Measurements from ENCODE around the gene PTPRN2. TPM values are rescaled to one million over a fixed set of nuclear protein-coding genes. Genes with fewer than 3 reads are reported as not detected.
A peak's percentile ranks its signal among the peaks of the same experiment; 100 is the strongest.

Gene PTPRN2
- total and polyA plus RNA-seq, 9 of the 15 experiments (the other 6 are each of a cell fraction or from before 2014, with no cell fraction given): not detected

DNA sequence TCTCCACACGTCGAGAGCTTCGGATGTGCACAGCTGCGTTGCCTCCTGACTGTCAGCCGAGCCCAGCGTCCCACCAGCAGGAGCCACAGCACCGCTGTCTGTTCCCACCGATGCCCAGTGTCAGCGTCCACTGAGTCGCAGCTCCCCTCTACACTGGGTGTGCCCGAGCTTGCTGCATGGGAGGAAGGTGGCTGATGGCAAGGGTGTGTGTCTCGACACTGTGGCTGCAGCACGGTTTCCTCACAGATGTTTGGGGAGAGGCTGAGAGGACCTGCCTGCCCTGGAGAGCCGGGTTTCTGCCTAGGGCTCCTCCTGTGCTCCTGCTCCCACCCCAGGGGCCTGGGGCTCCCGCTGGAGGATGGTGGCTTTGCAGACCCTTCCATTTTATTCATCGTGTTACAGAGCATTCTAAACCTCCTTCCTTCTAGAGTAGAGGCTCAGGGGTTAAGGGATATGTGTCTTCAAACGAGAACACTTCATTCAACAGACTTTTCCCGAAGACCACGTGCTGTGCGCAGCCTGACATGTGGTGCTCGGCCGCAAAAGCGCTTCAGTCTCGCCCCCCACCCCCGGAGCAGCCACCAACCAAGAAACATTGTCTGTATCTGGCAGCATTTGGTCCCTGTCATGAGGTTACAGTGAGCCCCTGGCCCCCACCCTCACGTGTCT is 866.0 kb downstream of the PTPRN2 start (continued):
- TF ChIP-seq, protein P1, sequence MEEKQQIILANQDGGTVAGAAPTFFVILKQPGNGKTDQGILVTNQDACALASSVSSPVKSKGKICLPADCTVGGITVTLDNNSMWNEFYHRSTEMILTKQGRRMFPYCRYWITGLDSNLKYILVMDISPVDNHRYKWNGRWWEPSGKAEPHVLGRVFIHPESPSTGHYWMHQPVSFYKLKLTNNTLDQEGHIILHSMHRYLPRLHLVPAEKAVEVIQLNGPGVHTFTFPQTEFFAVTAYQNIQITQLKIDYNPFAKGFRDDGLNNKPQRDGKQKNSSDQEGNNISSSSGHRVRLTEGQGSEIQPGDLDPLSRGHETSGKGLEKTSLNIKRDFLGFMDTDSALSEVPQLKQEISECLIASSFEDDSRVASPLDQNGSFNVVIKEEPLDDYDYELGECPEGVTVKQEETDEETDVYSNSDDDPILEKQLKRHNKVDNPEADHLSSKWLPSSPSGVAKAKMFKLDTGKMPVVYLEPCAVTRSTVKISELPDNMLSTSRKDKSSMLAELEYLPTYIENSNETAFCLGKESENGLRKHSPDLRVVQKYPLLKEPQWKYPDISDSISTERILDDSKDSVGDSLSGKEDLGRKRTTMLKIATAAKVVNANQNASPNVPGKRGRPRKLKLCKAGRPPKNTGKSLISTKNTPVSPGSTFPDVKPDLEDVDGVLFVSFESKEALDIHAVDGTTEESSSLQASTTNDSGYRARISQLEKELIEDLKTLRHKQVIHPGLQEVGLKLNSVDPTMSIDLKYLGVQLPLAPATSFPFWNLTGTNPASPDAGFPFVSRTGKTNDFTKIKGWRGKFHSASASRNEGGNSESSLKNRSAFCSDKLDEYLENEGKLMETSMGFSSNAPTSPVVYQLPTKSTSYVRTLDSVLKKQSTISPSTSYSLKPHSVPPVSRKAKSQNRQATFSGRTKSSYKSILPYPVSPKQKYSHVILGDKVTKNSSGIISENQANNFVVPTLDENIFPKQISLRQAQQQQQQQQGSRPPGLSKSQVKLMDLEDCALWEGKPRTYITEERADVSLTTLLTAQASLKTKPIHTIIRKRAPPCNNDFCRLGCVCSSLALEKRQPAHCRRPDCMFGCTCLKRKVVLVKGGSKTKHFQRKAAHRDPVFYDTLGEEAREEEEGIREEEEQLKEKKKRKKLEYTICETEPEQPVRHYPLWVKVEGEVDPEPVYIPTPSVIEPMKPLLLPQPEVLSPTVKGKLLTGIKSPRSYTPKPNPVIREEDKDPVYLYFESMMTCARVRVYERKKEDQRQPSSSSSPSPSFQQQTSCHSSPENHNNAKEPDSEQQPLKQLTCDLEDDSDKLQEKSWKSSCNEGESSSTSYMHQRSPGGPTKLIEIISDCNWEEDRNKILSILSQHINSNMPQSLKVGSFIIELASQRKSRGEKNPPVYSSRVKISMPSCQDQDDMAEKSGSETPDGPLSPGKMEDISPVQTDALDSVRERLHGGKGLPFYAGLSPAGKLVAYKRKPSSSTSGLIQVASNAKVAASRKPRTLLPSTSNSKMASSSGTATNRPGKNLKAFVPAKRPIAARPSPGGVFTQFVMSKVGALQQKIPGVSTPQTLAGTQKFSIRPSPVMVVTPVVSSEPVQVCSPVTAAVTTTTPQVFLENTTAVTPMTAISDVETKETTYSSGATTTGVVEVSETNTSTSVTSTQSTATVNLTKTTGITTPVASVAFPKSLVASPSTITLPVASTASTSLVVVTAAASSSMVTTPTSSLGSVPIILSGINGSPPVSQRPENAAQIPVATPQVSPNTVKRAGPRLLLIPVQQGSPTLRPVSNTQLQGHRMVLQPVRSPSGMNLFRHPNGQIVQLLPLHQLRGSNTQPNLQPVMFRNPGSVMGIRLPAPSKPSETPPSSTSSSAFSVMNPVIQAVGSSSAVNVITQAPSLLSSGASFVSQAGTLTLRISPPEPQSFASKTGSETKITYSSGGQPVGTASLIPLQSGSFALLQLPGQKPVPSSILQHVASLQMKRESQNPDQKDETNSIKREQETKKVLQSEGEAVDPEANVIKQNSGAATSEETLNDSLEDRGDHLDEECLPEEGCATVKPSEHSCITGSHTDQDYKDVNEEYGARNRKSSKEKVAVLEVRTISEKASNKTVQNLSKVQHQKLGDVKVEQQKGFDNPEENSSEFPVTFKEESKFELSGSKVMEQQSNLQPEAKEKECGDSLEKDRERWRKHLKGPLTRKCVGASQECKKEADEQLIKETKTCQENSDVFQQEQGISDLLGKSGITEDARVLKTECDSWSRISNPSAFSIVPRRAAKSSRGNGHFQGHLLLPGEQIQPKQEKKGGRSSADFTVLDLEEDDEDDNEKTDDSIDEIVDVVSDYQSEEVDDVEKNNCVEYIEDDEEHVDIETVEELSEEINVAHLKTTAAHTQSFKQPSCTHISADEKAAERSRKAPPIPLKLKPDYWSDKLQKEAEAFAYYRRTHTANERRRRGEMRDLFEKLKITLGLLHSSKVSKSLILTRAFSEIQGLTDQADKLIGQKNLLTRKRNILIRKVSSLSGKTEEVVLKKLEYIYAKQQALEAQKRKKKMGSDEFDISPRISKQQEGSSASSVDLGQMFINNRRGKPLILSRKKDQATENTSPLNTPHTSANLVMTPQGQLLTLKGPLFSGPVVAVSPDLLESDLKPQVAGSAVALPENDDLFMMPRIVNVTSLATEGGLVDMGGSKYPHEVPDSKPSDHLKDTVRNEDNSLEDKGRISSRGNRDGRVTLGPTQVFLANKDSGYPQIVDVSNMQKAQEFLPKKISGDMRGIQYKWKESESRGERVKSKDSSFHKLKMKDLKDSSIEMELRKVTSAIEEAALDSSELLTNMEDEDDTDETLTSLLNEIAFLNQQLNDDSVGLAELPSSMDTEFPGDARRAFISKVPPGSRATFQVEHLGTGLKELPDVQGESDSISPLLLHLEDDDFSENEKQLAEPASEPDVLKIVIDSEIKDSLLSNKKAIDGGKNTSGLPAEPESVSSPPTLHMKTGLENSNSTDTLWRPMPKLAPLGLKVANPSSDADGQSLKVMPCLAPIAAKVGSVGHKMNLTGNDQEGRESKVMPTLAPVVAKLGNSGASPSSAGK (IDR thresholded peaks at IDR 0.05): peak; percentile 41; the same call in 1 of the 2 replicates
- TF ChIP-seq GABPB2 (CRISPR knock-in tag; conservative IDR thresholded peaks at IDR 0.05) (no peak), SUPT5H (IDR thresholded peaks at IDR 0.05) (no peak), ZNF431 (CRISPR knock-in tag; IDR thresholded peaks at IDR 0.05) (no peak), TEAD1 (CRISPR knock-in tag; IDR thresholded peaks at IDR 0.05) (no peak), PPARD (CRISPR knock-in tag; IDR thresholded peaks at IDR 0.05) (no peak), TEAD2 (tag; IDR thresholded peaks at IDR 0.05) (no peak)
- TF ChIP-seq, protein P2, sequence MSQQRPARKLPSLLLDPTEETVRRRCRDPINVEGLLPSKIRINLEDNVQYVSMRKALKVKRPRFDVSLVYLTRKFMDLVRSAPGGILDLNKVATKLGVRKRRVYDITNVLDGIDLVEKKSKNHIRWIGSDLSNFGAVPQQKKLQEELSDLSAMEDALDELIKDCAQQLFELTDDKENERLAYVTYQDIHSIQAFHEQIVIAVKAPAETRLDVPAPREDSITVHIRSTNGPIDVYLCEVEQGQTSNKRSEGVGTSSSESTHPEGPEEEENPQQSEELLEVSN (IDR thresholded peaks at IDR 0.05; ENCODE audit: borderline replicate concordance in 1 of 2, extremely low read depth in 1 of 2, insufficient read depth in 1 of 2, insufficient read length in 1 of 2, low read depth in 1 of 2, low read length in 1 of 2, poor library complexity in 1 of 2, severe bottlenecking in 1 of 2): peak in 1 of 2 experiments; percentile 31
